Esophagus squamous epithelium (tissue), 5 donors: ENCODE data around the gene CLDN6. TPM values are rescaled to one million over a fixed set of nuclear protein-coding genes. Genes with fewer than 3 reads are reported as not detected.

Source experiments
- DNase-seq: peaks from one replicate; lab custom pipeline; 2025; lab: John Stamatoyannopoulos, UW
- H3K27ac ChIP-seq, 4 donors: fragments of 200-600 bp; sonication (generic); one replicate each; pipeline ENCODE4 v1.5.1; 2016 to 2019; ENCODE audit warnings: mild to moderate bottlenecking in 1 of 4
- H3K27me3 ChIP-seq, 4 donors: fragments of 200-600 bp; sonication (generic); 1 replicate in 3 of 4; 2 replicates in 1 of 4; pipeline versions ENCODE4 v1.5.1 to v1.6.0; 2017 to 2021; ENCODE audit warnings: antibody characterized with exemption in 1 of 4
- H3K36me3 ChIP-seq, 3 donors: fragments of 200-600 bp; sonication (generic); one replicate each; pipeline ENCODE4 v1.5.1; 2016 to 2019
- H3K4me1 ChIP-seq, 3 donors: fragments of 200-600 bp; sonication (generic); one replicate each; pipeline ENCODE4 v1.5.1; 2017 to 2019
- H3K4me3 ChIP-seq, 4 donors: fragments of 200-600 bp; sonication (generic); 1 replicate in 3 of 4; 2 replicates in 1 of 4; pipeline ENCODE4 v1.5.1; 2016 to 2019; ENCODE audit warnings: mild to moderate bottlenecking in 2 of 4, moderate library complexity in 1 of 4
- H3K9me3 ChIP-seq, 3 donors: fragments of 200-600 bp; sonication (generic); one replicate each; pipeline ENCODE4 v1.5.1; 2016 to 2019
- CTCF ChIP-seq, 6 experiments: fragments of 450-650 bp in 4 of 6; fragments of 200-600 bp in 2 of 6; sonication (generic) in 2 of 6; IDR thresholded peaks; one replicate each; pipeline ENCODE4 v1.5.1; 2016 to 2019; ENCODE audit warnings: antibody characterized with exemption in 6 of 6, mild to moderate bottlenecking in 4 of 6, moderate library complexity in 4 of 6
- POLR2A ChIP-seq, 4 donors: fragments of 450-650 bp; IDR thresholded peaks; one replicate each; pipeline ENCODE4 v1.6.1; 2017; ENCODE audit warnings: antibody characterized with exemption in 4 of 4, mild to moderate bottlenecking in 4 of 4, moderate library complexity in 3 of 4
- WGBS, 2 donors: methylation state at CpG; one replicate each; pipeline ENCODE4 v1.1.5; 2018; 5-methylcytosine and 5-hydroxymethylcytosine counted together
- intact Hi-C: fragments of 100-400 bp; cut with DNase I; formaldehyde crosslinking; loops from one replicate; pipeline ENCODE4 v1.15.0; 2022
- total RNA-seq, 4 donors: library from RNA; depleted of rRNA; stranded (reverse); fragments of >200 nt; gene quantifications; one replicate each; pipeline ENCODE4 v1.1.0, GENCODE V29; 2016
- donor health status: DM: yes; HTN: yes; CAD: no.

CLDN6 gene
- total RNA-seq, 4 donors from 2014 or later: not detected

- H3K36me3 ChIP-seq: no peaks in the 10 kb centered on the region
- TF ChIP-seq POLR2A (IDR thresholded peaks at IDR 0.05) (no peak), CTCF (IDR thresholded peaks at IDR 0.05) (no peak)
- H3K4me1 ChIP-seq: peaks cover 17 to 30% (median 21%) of the 10 kb centered on the region in 3 donors
- WGBS, 2 donors: 67 to 89% methylated on average over 7 to 19 of the region's 26 CpGs
- intact Hi-C loops: no loop called here
- no peak overlapping the region for H3K4me3 ChIP-seq
- DNase-seq: no peak
- peaks cover 8 to 73% (median 14%) of the 10 kb centered on the region in 4 donors for H3K27me3 ChIP-seq
- H3K9me3 ChIP-seq: no peaks in the 10 kb centered on the region
- no peak overlapping the region for H3K27ac ChIP-seq
Observed at GRCh38 chr16:3049921-3050481, 32.0 kb upstream of the CLDN6 start.

DNA sequence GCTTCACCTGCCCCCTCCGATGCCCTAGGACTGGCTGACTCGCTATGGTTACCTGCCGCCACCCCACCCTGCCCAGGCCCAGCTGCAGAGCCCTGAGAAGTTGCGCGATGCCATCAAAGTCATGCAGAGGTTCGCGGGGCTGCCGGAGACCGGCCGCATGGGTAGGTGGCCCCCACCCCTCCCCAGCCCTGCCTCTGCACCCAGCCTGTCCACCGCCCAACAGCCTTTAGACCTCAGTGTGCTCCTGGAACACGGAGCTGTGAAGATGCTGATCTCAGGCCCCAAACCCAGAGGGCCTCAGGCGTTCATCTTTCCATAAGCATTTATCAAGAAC lies 29.4 kb upstream of the CLDN6 start:
- DNase-seq: no peak
- Histone ChIP-seq H3K4me3 (no peak overlapping the region), H3K9me3 (no peaks in the 10 kb centered on the region), H3K4me1 (peaks cover 17 to 30% (median 21%) of the 10 kb centered on the region in 3 donors), H3K27ac (no peak overlapping the region), H3K36me3 (no peaks in the 10 kb centered on the region), H3K27me3 (peaks cover 8 to 99% (median 19%) of the 10 kb centered on the region in 4 donors)
- TF ChIP-seq CTCF (IDR thresholded peaks at IDR 0.05): no peak
- no peak for TF ChIP-seq POLR2A (IDR thresholded peaks at IDR 0.05)
- WGBS, 2 donors: 19 to 60% methylated on average over 1 to 9 of the region's 13 CpGs
- intact Hi-C loops: no loop called here

DNA sequence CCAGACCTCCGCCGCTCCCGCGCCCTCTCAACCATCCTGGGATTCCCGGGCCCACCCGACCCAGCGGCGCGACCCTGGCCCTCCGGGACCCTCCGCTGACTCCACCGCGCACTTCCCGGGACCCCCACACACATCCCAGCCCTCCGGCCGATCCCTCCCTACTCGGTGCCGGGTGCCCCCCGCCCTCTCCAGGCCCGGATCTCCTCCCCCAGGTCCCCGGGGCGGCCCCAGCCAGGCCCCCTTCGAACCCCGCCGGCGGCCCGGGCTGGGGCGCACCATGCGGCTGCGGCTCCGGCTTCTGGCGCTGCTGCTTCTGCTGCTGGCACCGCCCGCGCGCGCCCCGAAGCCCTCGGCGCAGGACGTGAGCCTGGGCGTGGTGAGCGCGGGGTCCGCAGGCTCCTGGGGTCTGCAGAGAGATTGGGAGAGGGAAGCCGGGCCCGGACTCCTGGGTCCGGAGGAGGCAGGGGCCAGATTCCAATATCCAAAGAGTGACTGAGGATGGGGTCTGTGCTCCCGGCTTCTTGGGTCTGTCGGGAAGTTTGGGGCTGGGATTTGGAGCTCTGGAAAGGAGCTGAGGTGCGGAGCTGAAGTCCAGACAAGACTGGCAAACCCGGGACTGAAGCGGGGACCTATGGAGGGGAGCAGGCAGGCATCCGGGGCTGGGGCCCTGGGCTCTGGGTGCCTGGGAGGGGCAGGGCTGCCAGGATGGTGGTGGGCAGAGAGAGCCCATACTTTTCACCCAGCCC lies 28.8 kb upstream of the CLDN6 start:
- Histone ChIP-seq H3K27me3 (peaks cover 8 to 100% (median 19%) of the 10 kb centered on the region in 4 donors), H3K9me3 (no peaks in the 10 kb centered on the region), H3K27ac (no peak overlapping the region), H3K36me3 (no peaks in the 10 kb centered on the region), H3K4me3 (peak overlapping the region; percentile 20 to 60 (median 46)), H3K4me1 (peaks cover 17 to 25% (median 21%) of the 10 kb centered on the region in 3 donors)
- intact Hi-C loops: no loop called here
- DNase-seq: no peak
- no peak for TF ChIP-seq POLR2A (IDR thresholded peaks at IDR 0.05)
- TF ChIP-seq CTCF (IDR thresholded peaks at IDR 0.05): no peak
- 3% methylated on average over 5 of the region's 54 CpGs; no CpG with 5 or more reads in 1 of the 2 donors for WGBS, 2 donors

DNA sequence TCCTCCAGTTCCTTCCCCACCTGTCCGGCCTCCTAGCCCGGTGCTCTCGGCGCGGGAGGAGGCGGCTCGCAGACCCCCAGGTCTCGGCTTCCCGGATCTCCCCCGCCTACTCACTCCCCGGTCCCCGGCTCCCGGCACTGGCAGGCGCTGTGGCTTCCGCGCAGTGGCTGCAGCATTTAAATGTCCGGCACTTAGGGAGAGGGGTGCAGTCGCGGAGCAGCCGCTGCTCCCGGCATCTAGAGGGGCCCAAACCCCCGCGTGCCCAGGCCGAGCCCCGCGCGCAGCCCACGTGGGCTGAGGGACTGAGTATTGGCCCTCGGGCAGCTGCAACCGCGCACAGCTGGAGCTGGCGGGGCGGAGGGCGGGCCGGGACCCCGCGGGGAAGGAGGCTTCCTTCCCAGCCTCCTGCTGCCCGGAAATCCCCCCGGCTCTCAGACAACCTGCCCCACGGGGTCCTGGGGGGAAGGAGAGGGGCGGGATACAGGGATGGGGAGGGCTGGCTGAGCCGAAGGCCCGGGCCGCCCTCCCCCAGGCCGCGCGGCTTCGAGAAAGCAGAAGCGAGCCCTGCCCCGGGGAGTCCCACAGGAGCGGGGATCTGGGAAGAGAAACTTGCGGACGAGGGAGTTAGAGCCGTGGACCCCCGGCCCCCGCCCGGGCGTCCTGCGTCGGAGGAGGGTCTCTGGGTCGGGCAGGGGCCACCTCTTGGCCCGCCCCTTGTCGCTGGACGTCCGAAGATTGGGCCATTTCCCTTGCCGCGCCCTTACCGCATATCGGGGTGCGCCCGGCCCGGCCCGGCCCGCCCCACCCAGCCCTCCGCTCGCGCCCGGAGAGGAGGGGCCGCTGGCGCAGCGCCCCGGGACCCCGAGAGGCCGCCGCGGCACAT lies 28.0 kb upstream of the CLDN6 start, which contains the start of gene MMP25:
TSS of gene MMP25 (plus strand) at position 804 of the 883 bp plus-strand sequence. CDS start 357 bp downstream, outside the sequence.
- WGBS, 2 donors: 0% methylated on average over 1 to 6 of the region's 86 CpGs
- Histone ChIP-seq H3K4me3 (peak within 1 kb of the TSS; percentile 20 to 60 (median 46)), H3K27ac (peak within 1 kb of the TSS in 1 of 4 donors; percentile 23), H3K36me3 (no peaks in the 10 kb centered on the region), H3K4me1 (peaks cover 17 to 25% (median 21%) of the 10 kb centered on the region in 3 donors), H3K27me3 (peaks cover 8 to 100% (median 19%) of the 10 kb centered on the region in 4 donors), H3K9me3 (no peaks in the 10 kb centered on the region)
- TF ChIP-seq POLR2A (IDR thresholded peaks at IDR 0.05) (no peak), CTCF (IDR thresholded peaks at IDR 0.05) (no peak)
- no peak for DNase-seq
- intact Hi-C loops: no loop called here
